HFF-Myc (cell line): ENCODE data around the gene NELFCD.

ENCODE experiments used
- DNase-seq: peaks from one replicate; pipeline ENCODE4 v3.0.0-alpha.2; 2011; ENCODE audit warnings: low read depth; ENCODE audit errors: extremely low read depth
- H3K4me3 ChIP-seq: replicated peaks from 2 replicates; pipeline ENCODE4 v1.5.1; 2011; ENCODE audit warnings: low read depth, mild to moderate bottlenecking, control low read depth, low read length
- CTCF ChIP-seq: IDR thresholded peaks from 2 replicates; pipeline ENCODE4 v1.5.1; 2012; ENCODE audit warnings: mild to moderate bottlenecking, low read depth, low read length, control low read depth; ENCODE audit errors: missing control alignments

Gene NELFCD

DNA sequence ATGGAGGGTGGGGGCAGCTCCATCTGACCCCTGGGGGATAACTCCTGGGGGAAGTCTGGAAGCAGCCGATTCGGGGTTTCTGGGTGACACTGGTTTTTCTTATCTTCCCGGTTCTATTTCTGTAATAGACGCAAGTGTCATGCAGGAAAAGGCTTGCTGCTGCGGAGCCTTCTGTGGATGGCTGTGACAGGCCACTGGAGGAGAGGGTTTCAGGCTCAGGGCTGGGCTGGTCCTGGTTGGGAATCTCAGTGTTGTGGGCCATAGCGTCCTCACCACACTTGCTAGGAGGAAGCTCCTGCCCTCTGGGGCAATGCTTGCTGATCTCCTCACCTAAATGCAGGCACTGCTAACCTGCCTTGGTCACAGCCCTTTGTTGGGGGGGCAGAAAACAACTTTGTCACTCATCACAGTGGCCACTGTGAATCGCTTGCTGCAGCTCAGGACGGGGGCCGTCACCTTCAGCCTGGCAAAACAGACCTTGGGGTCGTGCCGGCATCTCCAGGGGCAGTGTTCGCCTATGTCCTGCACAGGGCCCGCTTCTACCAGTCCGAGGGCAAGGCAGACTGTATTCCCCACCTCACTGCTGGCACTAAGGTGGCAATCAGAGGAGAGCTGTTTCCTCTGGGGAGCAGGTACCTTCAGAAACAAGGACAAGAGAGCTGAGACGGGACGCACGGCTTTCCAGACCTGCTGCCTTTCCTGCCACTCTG lies 33.8 kb downstream of the NELFCD start:
- no peak for TF ChIP-seq CTCF
- H3K4me3 ChIP-seq, result no peak overlapping the region
- no peak for DNase-seq

GRCh38 chr20:59015411-59015810 lies 34.4 kb downstream of the NELFCD start:
- no peak overlapping the region for H3K4me3 ChIP-seq
- TF ChIP-seq CTCF, result no peak
- no peak for DNase-seq

- no peak for DNase-seq
- no peak overlapping the region for H3K4me3 ChIP-seq
- TF ChIP-seq CTCF, result no peak
These were observed 35.0 kb downstream of the NELFCD start for GRCh38 chr20:59015812-59016711.

DNA sequence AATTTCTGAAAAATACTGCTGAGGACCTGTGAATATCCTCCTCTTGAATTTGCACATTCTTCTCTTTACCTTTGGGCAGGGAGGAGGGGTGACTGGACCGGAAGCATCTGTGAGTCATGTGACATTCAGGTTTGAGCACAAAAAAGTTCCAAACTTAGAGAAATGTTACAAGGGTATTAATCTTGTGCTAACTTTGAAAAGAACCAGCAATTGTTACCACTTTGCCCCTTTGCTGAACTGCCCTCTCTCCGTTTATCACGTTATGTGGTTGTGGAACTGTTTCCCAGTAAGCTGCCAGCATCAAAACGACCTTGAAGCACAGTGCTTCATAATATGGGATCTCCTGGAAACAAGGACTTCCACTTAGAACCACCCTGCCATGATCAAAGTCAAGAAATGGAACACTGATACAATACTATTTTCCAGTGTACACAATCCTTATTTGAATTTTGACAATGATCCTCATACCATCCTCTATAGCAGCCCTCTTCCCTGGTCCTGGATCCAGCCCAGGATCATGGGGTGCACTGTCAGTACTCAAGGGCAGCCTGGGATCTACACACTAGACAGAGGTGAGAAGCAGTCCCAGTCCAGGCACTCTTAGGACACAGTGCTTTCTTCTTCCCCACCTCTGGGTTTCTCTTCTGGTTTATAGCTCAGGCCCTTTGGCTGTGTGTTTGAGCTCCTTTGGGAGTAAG lies 35.9 kb downstream of the NELFCD start:
- no peak for TF ChIP-seq CTCF
- no peak for DNase-seq
- no peak overlapping the region for H3K4me3 ChIP-seq

- no peak for DNase-seq
- H3K4me3 ChIP-seq, result no peak overlapping the region
- TF ChIP-seq CTCF, result no peak
These were observed 36.6 kb downstream of the NELFCD start for GRCh38 chr20:59017493-59018231.

DNA sequence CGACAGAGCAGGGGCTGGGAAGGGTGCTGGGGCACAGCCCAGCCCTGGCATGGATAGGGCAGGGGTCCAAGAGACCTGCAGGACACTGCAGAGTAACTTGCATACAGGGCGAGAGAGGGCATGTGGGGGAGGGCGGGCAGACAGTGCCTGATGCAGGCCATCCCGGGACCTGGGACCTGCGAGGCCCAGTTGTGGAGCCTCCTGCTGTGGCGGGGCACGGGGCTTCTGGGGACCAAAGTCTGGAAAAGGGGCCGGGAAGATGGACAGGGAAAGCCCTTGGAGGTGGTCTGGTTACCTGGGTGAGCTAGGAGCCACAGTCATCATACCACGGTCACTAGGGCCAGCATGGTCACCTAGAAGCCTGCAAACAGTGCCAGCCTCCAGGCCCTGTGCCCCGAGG lies 37.8 kb downstream of the NELFCD start:
- no peak for TF ChIP-seq CTCF
- H3K4me3 ChIP-seq, result no peak overlapping the region
- DNase-seq, result no peak
